ENCODE data around the gene CAMK2B. TPM values are rescaled to one million over a fixed set of nuclear protein-coding genes. Genes with fewer than 3 reads are reported as not detected.

Gene CAMK2B
- total RNA-seq, 4 donors from 2014 or later = 0.50 to 2.0 (median 1.2) TPM

- TF ChIP-seq POLR2AphosphoS5 (IDR thresholded peaks at IDR 0.05) = no peak
- TF ChIP-seq CTCF (IDR thresholded peaks at IDR 0.05) = no peak
- no peak for TF ChIP-seq EP300 (IDR thresholded peaks at IDR 0.05)
- TF ChIP-seq POLR2A (IDR thresholded peaks at IDR 0.05; ENCODE audit: low read depth) = no peak
- Histone ChIP-seq H3K4me1 (no peaks in the 10 kb centered on the region), H3K36me3 (peaks cover 38 to 62% (median 57%) of the 10 kb centered on the region in 4 donors), H3K27me3 (peaks cover 0 to 9% (median 0%) of the 10 kb centered on the region in 4 donors), H3K27ac (replicated peaks in 1 of 4) (no peak overlapping the region), H3K4me3 (no peak overlapping the region), H3K9me3 (no peaks in the 10 kb centered on the region)
- DNase-seq (ENCODE audit: extremely low spot score) = no peak
- intact Hi-C loops (cut with DNase I) = no loop called here
- WGBS = 80% methylated on average over 1 of the region's 3 CpGs
Observed at GRCh38 chr7:44213206-44213876, 112.1 kb downstream of the CAMK2B start.

- peaks cover 0 to 3% (median 0%) of the 10 kb centered on the region in 4 donors for H3K27me3 ChIP-seq
- H3K4me3 ChIP-seq = no peak overlapping the region
- no peaks in the 10 kb centered on the region for H3K9me3 ChIP-seq
- H3K36me3 ChIP-seq = peaks cover 44 to 69% (median 63%) of the 10 kb centered on the region in 4 donors
- TF ChIP-seq POLR2AphosphoS5 (IDR thresholded peaks at IDR 0.05) (no peak), POLR2A (IDR thresholded peaks at IDR 0.05; ENCODE audit: low read depth) (no peak), EP300 (IDR thresholded peaks at IDR 0.05) (no peak), CTCF (IDR thresholded peaks at IDR 0.05) (no peak)
- H3K27ac ChIP-seq (replicated peaks in 1 of 4) = no peak overlapping the region
- no peak for DNase-seq (ENCODE audit: extremely low spot score)
- 81% methylated on average over 6 of the region's 7 CpGs for WGBS
- H3K4me1 ChIP-seq = no peaks in the 10 kb centered on the region
- intact Hi-C loops (cut with DNase I) = no loop called here
Observed at GRCh38 chr7:44212581-44213184, 112.7 kb downstream of the CAMK2B start.

GRCh38 chr7:44212018-44212417, 113.4 kb downstream of the CAMK2B start:
- no peak overlapping the region for H3K4me3 ChIP-seq
- no peaks in the 10 kb centered on the region for H3K27me3 ChIP-seq
- 80% methylated on average over 6 of the region's 6 CpGs for WGBS
- no peaks in the 10 kb centered on the region for H3K4me1 ChIP-seq
- TF ChIP-seq POLR2AphosphoS5 (IDR thresholded peaks at IDR 0.05) (no peak), CTCF (IDR thresholded peaks at IDR 0.05) (no peak), POLR2A (IDR thresholded peaks at IDR 0.05; ENCODE audit: low read depth) (no peak), EP300 (IDR thresholded peaks at IDR 0.05) (no peak)
- no peak for DNase-seq (ENCODE audit: extremely low spot score)
- peaks cover 51 to 75% (median 70%) of the 10 kb centered on the region in 4 donors for H3K36me3 ChIP-seq
- intact Hi-C loops (cut with DNase I) = no loop called here
- no peaks in the 10 kb centered on the region for H3K9me3 ChIP-seq
- no peak overlapping the region for H3K27ac ChIP-seq (replicated peaks in 1 of 4)

- Histone ChIP-seq H3K27me3 (no peaks in the 10 kb centered on the region), H3K27ac (replicated peaks in 1 of 4) (no peak overlapping the region), H3K9me3 (no peaks in the 10 kb centered on the region), H3K36me3 (peaks cover 59 to 84% (median 78%) of the 10 kb centered on the region in 4 donors), H3K4me1 (no peaks in the 10 kb centered on the region), H3K4me3 (no peak overlapping the region)
- intact Hi-C loops (cut with DNase I) = no loop called here
- TF ChIP-seq POLR2AphosphoS5 (IDR thresholded peaks at IDR 0.05) (no peak), POLR2A (IDR thresholded peaks at IDR 0.05; ENCODE audit: low read depth) (no peak), CTCF (IDR thresholded peaks at IDR 0.05) (no peak), EP300 (IDR thresholded peaks at IDR 0.05) (no peak)
- WGBS = 95% methylated on average over 10 of the region's 10 CpGs
- DNase-seq (ENCODE audit: extremely low spot score) = no peak
Observed at GRCh38 chr7:44211126-44211675, 114.2 kb downstream of the CAMK2B start.
